ENCODE measurements around the gene SPATA20.

SPATA20 gene

DNA sequence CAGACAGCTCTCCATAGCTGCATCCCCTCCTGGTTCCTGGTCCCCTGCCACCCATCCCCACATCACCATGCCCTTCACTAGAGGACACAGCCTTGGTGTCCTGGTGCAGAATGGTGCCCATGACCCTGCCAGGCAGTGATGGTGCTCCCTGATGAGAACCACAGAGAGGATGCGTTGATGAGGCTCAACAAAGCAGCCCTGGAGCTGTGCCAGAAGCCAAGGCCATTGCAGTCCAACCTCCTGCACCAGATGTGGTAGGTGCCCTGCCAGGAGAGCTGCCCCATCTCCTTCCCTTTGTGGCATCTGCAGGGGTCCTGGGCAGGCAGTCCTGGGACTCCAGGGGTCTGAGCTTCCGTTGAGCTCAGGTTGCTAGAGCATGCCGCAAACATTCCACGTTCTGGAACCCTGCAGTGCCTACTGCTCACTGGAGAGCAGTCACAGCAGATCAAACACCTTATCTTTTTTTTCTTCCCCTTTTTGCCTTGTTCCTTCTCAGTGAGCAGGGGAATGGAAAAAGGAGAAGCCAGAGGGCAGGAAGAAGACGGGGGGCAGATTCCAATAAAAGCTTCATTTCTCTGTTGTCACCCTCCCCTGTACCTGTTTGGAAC is 19.7 kb upstream of the SPATA20 start:
- POLR2A ChIA-PET: no interaction called here
- no peak for DNase-seq (ENCODE audit: extremely low spot score)
- CTCF ChIA-PET: interaction anchor here (1.6 kb wide), 1 partner anchor 11 kb away, joined by 5 read pairs; no protein-coding TSS in a partner anchor
- TF ChIP-seq, protein P1, sequence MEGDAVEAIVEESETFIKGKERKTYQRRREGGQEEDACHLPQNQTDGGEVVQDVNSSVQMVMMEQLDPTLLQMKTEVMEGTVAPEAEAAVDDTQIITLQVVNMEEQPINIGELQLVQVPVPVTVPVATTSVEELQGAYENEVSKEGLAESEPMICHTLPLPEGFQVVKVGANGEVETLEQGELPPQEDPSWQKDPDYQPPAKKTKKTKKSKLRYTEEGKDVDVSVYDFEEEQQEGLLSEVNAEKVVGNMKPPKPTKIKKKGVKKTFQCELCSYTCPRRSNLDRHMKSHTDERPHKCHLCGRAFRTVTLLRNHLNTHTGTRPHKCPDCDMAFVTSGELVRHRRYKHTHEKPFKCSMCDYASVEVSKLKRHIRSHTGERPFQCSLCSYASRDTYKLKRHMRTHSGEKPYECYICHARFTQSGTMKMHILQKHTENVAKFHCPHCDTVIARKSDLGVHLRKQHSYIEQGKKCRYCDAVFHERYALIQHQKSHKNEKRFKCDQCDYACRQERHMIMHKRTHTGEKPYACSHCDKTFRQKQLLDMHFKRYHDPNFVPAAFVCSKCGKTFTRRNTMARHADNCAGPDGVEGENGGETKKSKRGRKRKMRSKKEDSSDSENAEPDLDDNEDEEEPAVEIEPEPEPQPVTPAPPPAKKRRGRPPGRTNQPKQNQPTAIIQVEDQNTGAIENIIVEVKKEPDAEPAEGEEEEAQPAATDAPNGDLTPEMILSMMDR (IDR thresholded peaks at IDR 0.05; ENCODE audit: control extremely low read depth, extremely low read depth, low read depth, missing control alignments): no peak

DNA sequence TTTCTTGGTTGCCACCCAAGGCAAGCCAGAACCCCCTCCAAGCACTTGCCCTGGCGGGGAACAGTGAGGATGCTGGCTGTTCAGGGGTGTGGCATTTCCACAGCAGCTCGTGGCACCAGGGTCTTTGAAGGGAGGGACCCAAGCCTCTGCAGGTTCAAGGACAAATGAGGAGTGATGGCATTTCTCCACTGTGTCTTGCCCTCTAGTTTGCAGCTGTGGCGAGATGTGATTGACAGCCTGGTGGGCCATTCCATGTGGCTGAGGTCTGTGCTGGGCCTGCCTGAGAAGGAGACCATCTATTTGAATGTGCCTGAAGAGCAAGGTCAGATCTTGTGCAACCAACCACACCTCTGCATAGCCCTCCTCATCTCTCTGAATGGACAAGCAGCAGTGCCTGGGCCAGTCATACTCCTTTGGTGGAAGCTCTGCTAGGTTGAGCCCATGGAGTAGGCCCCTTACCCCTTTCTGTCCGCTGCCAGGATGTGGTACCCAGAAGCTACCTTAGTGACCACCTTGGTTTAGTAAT is 19.0 kb upstream of the SPATA20 start:
- no peak for DNase-seq (ENCODE audit: extremely low spot score)
- TF ChIP-seq, protein P1 (IDR thresholded peaks at IDR 0.05; ENCODE audit: control extremely low read depth, extremely low read depth, low read depth, missing control alignments): no peak
- POLR2A ChIA-PET: interaction anchor here (0.5 kb wide), 1 partner anchor 75 kb away, joined by 3 read pairs; no protein-coding TSS in a partner anchor
- CTCF ChIA-PET: interaction anchor here (1.6 kb wide), 1 partner anchor 12 kb away, joined by 5 read pairs; no protein-coding TSS in a partner anchor

DNA sequence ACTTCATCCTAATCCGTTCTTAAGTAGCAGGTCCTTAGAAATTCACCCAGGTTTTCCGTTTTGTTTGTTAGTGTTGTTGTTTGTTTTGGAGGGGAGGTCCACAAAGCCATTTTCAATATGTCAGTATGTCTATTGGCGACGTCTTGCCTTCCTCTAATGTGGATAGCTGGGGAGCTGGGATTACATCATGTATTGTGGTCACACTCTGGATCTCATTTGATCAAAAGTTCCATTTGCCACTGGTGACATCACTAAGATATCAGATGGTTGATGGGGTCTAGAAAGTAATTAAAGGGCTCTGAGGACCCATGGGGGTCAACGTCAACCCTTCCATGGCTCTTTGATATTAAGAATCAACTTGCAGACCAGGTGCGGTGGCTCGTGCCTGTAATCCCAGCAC is 17.1 kb upstream of the SPATA20 start:
- ChIA-PET CTCF (no interaction called here), POLR2A (no interaction called here)
- no peak for DNase-seq (ENCODE audit: extremely low spot score)
- TF ChIP-seq, protein P1 (IDR thresholded peaks at IDR 0.05; ENCODE audit: control extremely low read depth, extremely low read depth, low read depth, missing control alignments): no peak

DNA sequence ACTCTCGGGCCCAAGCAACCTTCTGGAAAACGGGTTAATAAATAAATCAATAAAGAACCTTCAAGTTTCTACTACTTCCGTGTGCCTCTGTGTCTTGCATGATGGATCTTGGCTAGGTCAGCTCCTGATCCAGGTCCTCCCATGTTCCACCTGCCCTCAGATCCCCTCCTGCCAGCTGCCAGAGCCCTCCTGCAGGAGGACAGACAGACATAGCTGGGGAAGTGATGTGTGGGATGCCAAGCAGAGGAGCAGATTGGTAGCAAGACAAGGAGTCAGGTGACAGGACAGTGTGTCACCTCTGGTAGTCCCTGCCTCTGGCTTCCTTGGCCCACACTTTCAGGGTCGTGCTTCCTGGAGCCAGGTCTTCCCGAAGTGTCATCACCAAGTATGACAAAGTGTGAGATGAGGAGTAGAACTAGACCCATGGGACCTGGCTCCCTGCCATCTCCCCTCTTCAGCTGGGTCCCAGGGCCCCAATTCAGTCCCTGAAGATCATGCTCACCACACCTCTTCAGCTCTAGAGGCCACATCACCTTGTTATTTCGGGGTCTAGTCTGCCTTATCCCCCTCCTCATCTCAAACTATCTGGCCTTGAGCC is 15.4 kb upstream of the SPATA20 start:
- ChIA-PET CTCF (interaction anchor here (1.2 to 2.4 kb wide), 4 partner anchors 10 to 55 kb away, joined by 3 to 6 read pairs (median 4); no protein-coding TSS in a partner anchor), POLR2A (no interaction called here)
- TF ChIP-seq, protein P1 (IDR thresholded peaks at IDR 0.05; ENCODE audit: control extremely low read depth, extremely low read depth, low read depth, missing control alignments): no peak
- DNase-seq (ENCODE audit: extremely low spot score): no peak

DNA sequence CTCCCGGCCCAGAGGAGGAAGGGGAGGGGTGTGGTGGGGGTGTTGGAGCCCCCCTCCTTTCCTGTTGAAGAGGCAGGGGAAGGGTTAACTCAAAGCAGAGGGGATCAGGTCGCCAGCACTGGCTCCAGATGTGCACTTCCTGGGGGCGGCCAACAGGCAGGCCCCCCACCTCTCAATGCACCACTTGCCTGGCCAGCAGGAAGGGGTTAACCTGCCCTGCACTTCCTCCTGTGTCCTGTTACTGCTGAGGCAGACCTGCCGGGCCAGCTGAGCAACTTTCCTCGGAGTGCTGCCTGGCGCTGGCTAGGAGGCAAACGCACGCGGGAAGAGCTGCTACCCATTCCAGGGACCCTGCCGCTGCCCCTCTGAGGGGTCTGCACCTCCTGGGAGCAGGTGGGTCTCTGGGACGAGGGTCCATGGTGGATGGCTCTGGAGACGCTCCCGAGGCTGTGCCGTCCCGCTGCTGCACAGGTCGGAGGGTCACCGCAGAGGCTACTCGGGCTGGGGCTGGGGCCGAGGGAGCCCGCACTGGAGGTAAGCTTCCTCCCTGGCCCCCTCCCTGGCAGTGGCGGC is 14.4 kb upstream of the SPATA20 start, which contains the start of gene EPN3:
Gene EPN3, plus strand, starts transcription at position 284 of the 573 bp plus-strand sequence. CDS start 3,822 bp downstream, outside the sequence.
- POLR2A ChIA-PET: no interaction called here
- DNase-seq (ENCODE audit: extremely low spot score): no peak
- CTCF ChIA-PET: interaction anchor here (1.2 to 2.4 kb wide), 2 partner anchors 11 to 51 kb away, joined by 3 to 6 read pairs; no protein-coding TSS in a partner anchor
- TF ChIP-seq, protein P1 (IDR thresholded peaks at IDR 0.05; ENCODE audit: control extremely low read depth, extremely low read depth, low read depth, missing control alignments): no peak

DNA sequence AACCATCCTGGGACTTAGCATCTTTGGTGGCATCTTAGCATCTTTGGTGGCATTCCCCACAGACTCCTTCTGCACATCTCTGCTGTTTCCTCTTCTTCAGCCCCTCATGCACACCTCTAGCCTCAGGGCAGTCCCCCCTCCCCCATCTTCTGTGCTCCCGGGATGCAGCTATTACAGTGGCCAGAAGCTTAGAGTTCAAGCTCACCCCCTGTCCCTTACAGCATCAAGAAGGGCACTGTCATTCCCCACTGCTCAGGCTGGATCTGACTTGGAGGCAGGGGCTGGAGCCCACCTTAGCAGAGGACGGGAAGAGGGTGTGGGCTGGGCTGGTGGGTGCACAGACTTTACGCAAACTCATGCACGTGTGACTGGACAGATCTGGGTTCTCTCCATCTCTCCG is 13.8 kb upstream of the SPATA20 start:
- ChIA-PET CTCF (interaction anchor here (1.1 kb wide), 1 partner anchor 14 kb away, joined by 3 read pairs; no protein-coding TSS in a partner anchor), POLR2A (no interaction called here)
- no peak for DNase-seq (ENCODE audit: extremely low spot score)
- TF ChIP-seq, protein P1 (IDR thresholded peaks at IDR 0.05; ENCODE audit: control extremely low read depth, extremely low read depth, low read depth, missing control alignments): no peak

All from GM10248 (cell line).